Measurements from ENCODE around the gene SBF1.

SBF1 gene

GRCh38 chr22:50440544-50441249, 34.1 kb downstream of the SBF1 start:
- ATAC-seq = no peak
- TF ChIP-seq BACH2 (CRISPR knock-in tag; IDR thresholded peaks at IDR 0.05; ENCODE audit: borderline replicate concordance) (no peak), TCF4 (CRISPR knock-in tag; IDR thresholded peaks at IDR 0.05; ENCODE audit: borderline replicate concordance) (no peak), CSDC2 (CRISPR knock-in tag; IDR thresholded peaks at IDR 0.05) (no peak), ISL1 (CRISPR knock-in tag; IDR thresholded peaks at IDR 0.05) (no peak), PPARA (CRISPR knock-in tag; IDR thresholded peaks at IDR 0.05; ENCODE audit: borderline replicate concordance) (no peak), ZNF70 (CRISPR knock-in tag; IDR thresholded peaks at IDR 0.05) (no peak), OSR1 (CRISPR knock-in tag; IDR thresholded peaks at IDR 0.05) (no peak), RARB (CRISPR knock-in tag; IDR thresholded peaks at IDR 0.05) (no peak), ARNTL (CRISPR knock-in tag; IDR thresholded peaks at IDR 0.05; ENCODE audit: borderline replicate concordance, low read depth) (no peak), SNAI2 (CRISPR knock-in tag; IDR thresholded peaks at IDR 0.05) (no peak), TOX (CRISPR knock-in tag; IDR thresholded peaks at IDR 0.05; ENCODE audit: borderline replicate concordance) (no peak), ZNF565 (CRISPR knock-in tag; conservative IDR thresholded peaks at IDR 0.05; ENCODE audit: low read depth) (no peak), ESRRG (CRISPR knock-in tag; IDR thresholded peaks at IDR 0.05) (no peak), GLIS3 (CRISPR knock-in tag; IDR thresholded peaks at IDR 0.05) (no peak)
- TF ChIP-seq, protein P1, sequence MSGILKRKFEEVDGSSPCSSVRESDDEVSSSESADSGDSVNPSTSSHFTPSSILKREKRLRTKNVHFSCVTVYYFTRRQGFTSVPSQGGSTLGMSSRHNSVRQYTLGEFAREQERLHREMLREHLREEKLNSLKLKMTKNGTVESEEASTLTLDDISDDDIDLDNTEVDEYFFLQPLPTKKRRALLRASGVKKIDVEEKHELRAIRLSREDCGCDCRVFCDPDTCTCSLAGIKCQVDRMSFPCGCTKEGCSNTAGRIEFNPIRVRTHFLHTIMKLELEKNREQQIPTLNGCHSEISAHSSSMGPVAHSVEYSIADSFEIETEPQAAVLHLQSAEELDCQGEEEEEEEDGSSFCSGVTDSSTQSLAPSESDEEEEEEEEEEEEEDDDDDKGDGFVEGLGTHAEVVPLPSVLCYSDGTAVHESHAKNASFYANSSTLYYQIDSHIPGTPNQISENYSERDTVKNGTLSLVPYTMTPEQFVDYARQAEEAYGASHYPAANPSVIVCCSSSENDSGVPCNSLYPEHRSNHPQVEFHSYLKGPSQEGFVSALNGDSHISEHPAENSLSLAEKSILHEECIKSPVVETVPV (CRISPR knock-in tag; IDR thresholded peaks at IDR 0.05) = no peak
- TF ChIP-seq, protein P2, sequence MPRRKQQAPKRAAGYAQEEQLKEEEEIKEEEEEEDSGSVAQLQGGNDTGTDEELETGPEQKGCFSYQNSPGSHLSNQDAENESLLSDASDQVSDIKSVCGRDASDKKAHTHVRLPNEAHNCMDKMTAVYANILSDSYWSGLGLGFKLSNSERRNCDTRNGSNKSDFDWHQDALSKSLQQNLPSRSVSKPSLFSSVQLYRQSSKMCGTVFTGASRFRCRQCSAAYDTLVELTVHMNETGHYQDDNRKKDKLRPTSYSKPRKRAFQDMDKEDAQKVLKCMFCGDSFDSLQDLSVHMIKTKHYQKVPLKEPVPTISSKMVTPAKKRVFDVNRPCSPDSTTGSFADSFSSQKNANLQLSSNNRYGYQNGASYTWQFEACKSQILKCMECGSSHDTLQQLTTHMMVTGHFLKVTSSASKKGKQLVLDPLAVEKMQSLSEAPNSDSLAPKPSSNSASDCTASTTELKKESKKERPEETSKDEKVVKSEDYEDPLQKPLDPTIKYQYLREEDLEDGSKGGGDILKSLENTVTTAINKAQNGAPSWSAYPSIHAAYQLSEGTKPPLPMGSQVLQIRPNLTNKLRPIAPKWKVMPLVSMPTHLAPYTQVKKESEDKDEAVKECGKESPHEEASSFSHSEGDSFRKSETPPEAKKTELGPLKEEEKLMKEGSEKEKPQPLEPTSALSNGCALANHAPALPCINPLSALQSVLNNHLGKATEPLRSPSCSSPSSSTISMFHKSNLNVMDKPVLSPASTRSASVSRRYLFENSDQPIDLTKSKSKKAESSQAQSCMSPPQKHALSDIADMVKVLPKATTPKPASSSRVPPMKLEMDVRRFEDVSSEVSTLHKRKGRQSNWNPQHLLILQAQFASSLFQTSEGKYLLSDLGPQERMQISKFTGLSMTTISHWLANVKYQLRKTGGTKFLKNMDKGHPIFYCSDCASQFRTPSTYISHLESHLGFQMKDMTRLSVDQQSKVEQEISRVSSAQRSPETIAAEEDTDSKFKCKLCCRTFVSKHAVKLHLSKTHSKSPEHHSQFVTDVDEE (CRISPR knock-in tag; IDR thresholded peaks at IDR 0.05) = no peak
- TF ChIP-seq, protein P3, sequence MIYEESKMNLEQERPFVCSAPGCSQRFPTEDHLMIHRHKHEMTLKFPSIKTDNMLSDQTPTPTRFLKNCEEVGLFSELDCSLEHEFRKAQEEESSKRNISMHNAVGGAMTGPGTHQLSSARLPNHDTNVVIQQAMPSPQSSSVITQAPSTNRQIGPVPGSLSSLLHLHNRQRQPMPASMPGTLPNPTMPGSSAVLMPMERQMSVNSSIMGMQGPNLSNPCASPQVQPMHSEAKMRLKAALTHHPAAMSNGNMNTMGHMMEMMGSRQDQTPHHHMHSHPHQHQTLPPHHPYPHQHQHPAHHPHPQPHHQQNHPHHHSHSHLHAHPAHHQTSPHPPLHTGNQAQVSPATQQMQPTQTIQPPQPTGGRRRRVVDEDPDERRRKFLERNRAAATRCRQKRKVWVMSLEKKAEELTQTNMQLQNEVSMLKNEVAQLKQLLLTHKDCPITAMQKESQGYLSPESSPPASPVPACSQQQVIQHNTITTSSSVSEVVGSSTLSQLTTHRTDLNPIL (CRISPR knock-in tag; IDR thresholded peaks at IDR 0.05; ENCODE audit: low read depth) = no peak
- TF ChIP-seq, protein P4, sequence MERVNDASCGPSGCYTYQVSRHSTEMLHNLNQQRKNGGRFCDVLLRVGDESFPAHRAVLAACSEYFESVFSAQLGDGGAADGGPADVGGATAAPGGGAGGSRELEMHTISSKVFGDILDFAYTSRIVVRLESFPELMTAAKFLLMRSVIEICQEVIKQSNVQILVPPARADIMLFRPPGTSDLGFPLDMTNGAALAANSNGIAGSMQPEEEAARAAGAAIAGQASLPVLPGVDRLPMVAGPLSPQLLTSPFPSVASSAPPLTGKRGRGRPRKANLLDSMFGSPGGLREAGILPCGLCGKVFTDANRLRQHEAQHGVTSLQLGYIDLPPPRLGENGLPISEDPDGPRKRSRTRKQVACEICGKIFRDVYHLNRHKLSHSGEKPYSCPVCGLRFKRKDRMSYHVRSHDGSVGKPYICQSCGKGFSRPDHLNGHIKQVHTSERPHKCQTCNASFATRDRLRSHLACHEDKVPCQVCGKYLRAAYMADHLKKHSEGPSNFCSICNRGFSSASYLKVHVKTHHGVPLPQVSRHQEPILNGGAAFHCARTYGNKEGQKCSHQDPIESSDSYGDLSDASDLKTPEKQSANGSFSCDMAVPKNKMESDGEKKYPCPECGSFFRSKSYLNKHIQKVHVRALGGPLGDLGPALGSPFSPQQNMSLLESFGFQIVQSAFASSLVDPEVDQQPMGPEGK (CRISPR knock-in tag; IDR thresholded peaks at IDR 0.05; ENCODE audit: borderline replicate concordance) = no peak

DNA sequence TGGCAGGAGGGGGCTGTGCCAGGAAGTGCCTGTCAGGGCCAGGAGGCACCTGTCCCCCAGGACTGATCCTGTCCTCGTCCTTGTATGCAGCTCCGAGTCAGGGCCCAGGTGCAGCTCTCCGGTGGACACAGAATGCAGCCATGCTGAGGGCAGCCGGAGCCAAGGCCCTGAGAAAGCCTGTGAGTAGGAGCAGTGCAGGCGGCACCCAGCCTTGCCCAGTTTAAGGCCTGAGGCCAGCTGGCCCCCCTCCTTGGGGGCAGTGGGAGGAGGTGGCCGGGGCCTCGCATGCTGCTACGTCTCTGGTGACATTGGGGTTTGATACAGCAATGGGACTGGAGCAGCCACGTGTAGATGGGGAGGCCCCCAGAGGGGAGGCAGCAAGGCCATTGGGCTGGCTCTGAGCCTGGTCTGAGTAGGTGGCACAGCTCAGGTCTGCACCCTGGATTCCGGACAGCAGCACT, 34.9 kb downstream of the SBF1 start:
- no peak for ATAC-seq
- no peak for TF ChIP-seq ZFP30 (CRISPR knock-in tag; IDR thresholded peaks at IDR 0.05)
- no peak for TF ChIP-seq BACH2 (CRISPR knock-in tag; IDR thresholded peaks at IDR 0.05; ENCODE audit: borderline replicate concordance)
- TF ChIP-seq ARNTL (CRISPR knock-in tag; IDR thresholded peaks at IDR 0.05; ENCODE audit: borderline replicate concordance, low read depth) = no peak
- TF ChIP-seq OSR1 (CRISPR knock-in tag; IDR thresholded peaks at IDR 0.05) = no peak
- no peak for TF ChIP-seq ISL1 (CRISPR knock-in tag; IDR thresholded peaks at IDR 0.05)
- no peak for TF ChIP-seq ZNF8 (CRISPR knock-in tag; IDR thresholded peaks at IDR 0.05)
- no peak for TF ChIP-seq RARB (CRISPR knock-in tag; IDR thresholded peaks at IDR 0.05)
- TF ChIP-seq ZNF70 (CRISPR knock-in tag; IDR thresholded peaks at IDR 0.05) = no peak
- TF ChIP-seq, protein P3 (CRISPR knock-in tag; IDR thresholded peaks at IDR 0.05; ENCODE audit: low read depth) = no peak
- TF ChIP-seq SNAI2 (CRISPR knock-in tag; IDR thresholded peaks at IDR 0.05) = no peak
- TF ChIP-seq ZC3H10 (CRISPR knock-in tag; IDR thresholded peaks at IDR 0.05) = no peak
- TF ChIP-seq CSDC2 (CRISPR knock-in tag; IDR thresholded peaks at IDR 0.05) = no peak
- TF ChIP-seq PPARA (CRISPR knock-in tag; IDR thresholded peaks at IDR 0.05; ENCODE audit: borderline replicate concordance) = no peak
- TF ChIP-seq, protein P2 (CRISPR knock-in tag; IDR thresholded peaks at IDR 0.05) = no peak
- TF ChIP-seq ZNF565 (CRISPR knock-in tag; conservative IDR thresholded peaks at IDR 0.05; ENCODE audit: low read depth) = no peak
- no peak for TF ChIP-seq TOX (CRISPR knock-in tag; IDR thresholded peaks at IDR 0.05; ENCODE audit: borderline replicate concordance)
- TF ChIP-seq, protein P1 (CRISPR knock-in tag; IDR thresholded peaks at IDR 0.05) = no peak
- TF ChIP-seq ESRRG (CRISPR knock-in tag; IDR thresholded peaks at IDR 0.05) = no peak
- TF ChIP-seq ZFP3 (CRISPR knock-in tag; IDR thresholded peaks at IDR 0.05) = no peak
- TF ChIP-seq TCF4 (CRISPR knock-in tag; IDR thresholded peaks at IDR 0.05; ENCODE audit: borderline replicate concordance) = no peak

Data from SK-N-SH treated with all-trans-retinoic acid at 6 μM for 48 hours (cell line).